A673 (cell line): Measurements from ENCODE around the gene SFTPB. TPM values are rescaled to one million over a fixed set of nuclear protein-coding genes. Genes with fewer than 3 reads are reported as not detected.

Experiments used
- BruUV-seq: library from RNA; stranded (reverse); fragments of 400-500 nt; replicated peaks from 2 replicates; lab custom pipeline; 2021; lab: Mats Ljungman, UMichigan
- CTCF ChIA-PET: fragments of 300-600 bp; sonication (Branson Sonifier 250); formaldehyde crosslinking; loops from one replicate; lab custom pipeline; 2022; ENCODE audit warnings: antibody characterized with exemption; lab: Charles Lee
- POLR2A ChIA-PET: fragments of 300-600 bp; sonication (Branson Sonifier 250); formaldehyde crosslinking; loops from one replicate; lab custom pipeline; 2022; ENCODE audit warnings: antibody characterized with exemption; ENCODE audit not compliant: low non-redundant PET; lab: Charles Lee
- DNase-seq: peaks from one replicate; pipeline ENCODE4 v3.0.0-alpha.2; 2015; ENCODE audit warnings: low spot score
- H3K27ac ChIP-seq: fragments of 200-600 bp; sonication (generic); 2 replicates; pipeline ENCODE4 v1.5.1; 2016; ENCODE audit warnings: mixed run types, low read depth, mild to moderate bottlenecking, mixed read lengths, antibody characterized with exemption, low read length; ENCODE audit not compliant: poor library complexity, severe bottlenecking
- H3K27me3 ChIP-seq: fragments of 200-600 bp; sonication (generic); replicated peaks from 2 replicates; pipeline ENCODE4 v1.6.1; 2017; ENCODE audit warnings: mixed run types, low read depth, mild to moderate bottlenecking, mixed read lengths, antibody characterized with exemption, low read length; ENCODE audit not compliant: insufficient read depth, poor library complexity
- H3K36me3 ChIP-seq: fragments of 200-600 bp; sonication (generic); 2 replicates; pipeline ENCODE4 v1.6.1; 2016; ENCODE audit warnings: mixed run types, mild to moderate bottlenecking, mixed read lengths, antibody characterized with exemption, low read length; ENCODE audit not compliant: insufficient read depth, poor library complexity, severe bottlenecking
- H3K4me1 ChIP-seq: fragments of 200-600 bp; sonication (generic); 2 replicates; pipeline ENCODE4 v1.6.1; 2017; ENCODE audit warnings: mixed run types, mild to moderate bottlenecking, mixed read lengths, antibody characterized with exemption, low read length; ENCODE audit not compliant: insufficient read depth, poor library complexity, severe bottlenecking
- H3K4me3 ChIP-seq: fragments of 200-600 bp; sonication (generic); 2 replicates; pipeline ENCODE4 v1.5.1; 2016; ENCODE audit warnings: low read depth, mixed run types, mild to moderate bottlenecking, mixed read lengths, low read length; ENCODE audit not compliant: poor library complexity, severe bottlenecking
- H3K9me3 ChIP-seq: fragments of 200-600 bp; sonication (generic); 2 replicates; pipeline ENCODE4 v1.6.1; 2016; ENCODE audit warnings: mixed run types, low read depth, mild to moderate bottlenecking, mixed read lengths, antibody characterized with exemption, low read length; ENCODE audit not compliant: poor library complexity, severe bottlenecking
- CTCF ChIP-seq: fragments of 300-800, 200-600 bp; sonication (generic); conservative IDR thresholded peaks from 2 replicates; pipeline ENCODE4 v1.5.1; 2017; ENCODE audit warnings: low read depth, mild to moderate bottlenecking, antibody characterized with exemption, low read length, moderate library complexity, mixed read lengths
- EZH2 ChIP-seq: fragments of 200-600 bp; sonication (generic); IDR thresholded peaks from 2 replicates; pipeline ENCODE4 v1.6.1; 2017; ENCODE audit warnings: borderline replicate concordance, low read depth, mild to moderate bottlenecking, mixed read lengths, antibody characterized with exemption, low read length; ENCODE audit not compliant: poor library complexity, severe bottlenecking
- intact Hi-C: fragments of 100-400 bp; cut with micrococcal nuclease; formaldehyde crosslinking; loops from one replicate; pipeline ENCODE4 v1.10.0; 2022; ENCODE audit not compliant: unreplicated experiment
- total RNA-seq: library from RNA; stranded (reverse); gene quantifications from 2 replicates; pipeline ENCODE4 v1.2.3, GENCODE V29; 2021

The SFTPB gene
- total RNA-seq, 1 experiment from 2014 or later, result not detected

GRCh38 chr2:85712336-85712735 lies 44.3 kb upstream of the SFTPB start:
- no peaks in the 10 kb centered on the region for H3K27me3 ChIP-seq
- no peak overlapping the region for H3K27ac ChIP-seq

GRCh38 chr2:85711578-85712060 lies 43.6 kb upstream of the SFTPB start:
- ChIA-PET CTCF (no interaction called here), POLR2A (no interaction called here)
- H3K27me3 ChIP-seq, result no peaks in the 10 kb centered on the region
- H3K9me3 ChIP-seq, result no peaks in the 10 kb centered on the region
- peaks cover 5% of the 10 kb centered on the region for H3K4me1 ChIP-seq
- no peak overlapping the region for H3K4me3 ChIP-seq
- no peak for DNase-seq
- BruUV-seq, result no TSS peak
- H3K36me3 ChIP-seq, result no peaks in the 10 kb centered on the region
- intact Hi-C loops, result no loop called here
- no peak for TF ChIP-seq EZH2
- H3K27ac ChIP-seq, result no peak overlapping the region

More at GRCh38 chr2:85712336-85712735, 44.3 kb upstream of the SFTPB start:
- BruUV-seq, result no TSS peak
- no peak for TF ChIP-seq EZH2
- ChIA-PET CTCF (no interaction called here), POLR2A (interaction anchor here (0.7 kb wide), 1 partner anchor 226 kb away, joined by 3 read pairs; no protein-coding TSS in a partner anchor)
- DNase-seq, result no peak
- Histone ChIP-seq H3K9me3 (no peaks in the 10 kb centered on the region), H3K4me3 (no peak overlapping the region), H3K4me1 (peaks cover 6% of the 10 kb centered on the region), H3K36me3 (no peaks in the 10 kb centered on the region)
- intact Hi-C loops, result no loop called here

- no peak overlapping the region for H3K4me3 ChIP-seq
- H3K9me3 ChIP-seq, result no peaks in the 10 kb centered on the region
- no peaks in the 10 kb centered on the region for H3K27me3 ChIP-seq
- CTCF ChIA-PET, result no interaction called here
- no peak overlapping the region for H3K27ac ChIP-seq
- peaks cover 8% of the 10 kb centered on the region for H3K4me1 ChIP-seq
- TF ChIP-seq EZH2 (no peak), CTCF (no peak)
- no peak for DNase-seq
- POLR2A ChIA-PET, result no interaction called here
- H3K36me3 ChIP-seq, result no peaks in the 10 kb centered on the region
- intact Hi-C loops, result no loop called here
- no TSS peak for BruUV-seq
These were observed 42.9 kb upstream of the SFTPB start for GRCh38 chr2:85710687-85711577.

- peaks cover 12% of the 10 kb centered on the region for H3K4me1 ChIP-seq
- ChIA-PET POLR2A (no interaction called here), CTCF (interaction anchor here (0.6 kb wide), 1 partner anchor 83 kb away, joined by 4 read pairs; no protein-coding TSS in a partner anchor)
- H3K4me3 ChIP-seq, result no peak overlapping the region
- no peak for TF ChIP-seq CTCF
- no peak for TF ChIP-seq EZH2
- DNase-seq, result no peak
- no peaks in the 10 kb centered on the region for H3K27me3 ChIP-seq
- H3K36me3 ChIP-seq, result no peaks in the 10 kb centered on the region
- H3K27ac ChIP-seq, result no peak overlapping the region
- intact Hi-C loops, result no loop called here
- no TSS peak for BruUV-seq
- H3K9me3 ChIP-seq, result no peaks in the 10 kb centered on the region
These were observed 41.4 kb upstream of the SFTPB start for GRCh38 chr2:85709401-85709811.
